Epithelial cell of esophagus (primary cell): ENCODE measurements around the gene MALL.

Source experiments
- DNase-seq: peaks from one replicate; pipeline ENCODE4 v3.0.0; 2010; ENCODE audit warnings: low read depth
- H3K4me3 ChIP-seq: 2 replicates; pipeline ENCODE4 v1.5.1; 2011; ENCODE audit warnings: mild to moderate bottlenecking, low read length, control low read depth
- TF ChIP-seq, protein P1 (sequence below): IDR thresholded peaks from 2 replicates; pipeline ENCODE4 v1.5.1; 2011; ENCODE audit warnings: low read depth, mild to moderate bottlenecking, low read length, control low read depth, inconsistent platforms; ENCODE audit not compliant: insufficient read depth; ENCODE audit errors: missing control alignments

The MALL gene

DNA sequence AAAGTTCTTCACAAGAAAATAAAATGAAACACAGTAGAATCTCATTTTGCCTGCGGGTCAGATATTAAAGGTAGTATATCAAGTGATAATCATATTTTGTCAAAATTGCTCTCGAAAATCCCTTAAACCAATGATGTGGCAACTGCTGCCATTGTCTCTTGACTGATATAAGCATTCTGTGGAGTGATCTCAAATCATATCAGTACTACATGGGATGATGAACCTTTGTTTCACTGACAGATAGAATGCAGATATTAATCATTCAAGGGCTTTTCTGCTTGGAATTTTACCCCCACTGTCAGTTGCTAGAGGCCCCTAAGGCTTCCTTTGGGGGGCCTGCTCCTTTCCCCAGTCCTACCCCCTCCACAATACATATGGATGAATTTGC lies 31.3 kb upstream of the MALL start:
- TF ChIP-seq, protein P1, sequence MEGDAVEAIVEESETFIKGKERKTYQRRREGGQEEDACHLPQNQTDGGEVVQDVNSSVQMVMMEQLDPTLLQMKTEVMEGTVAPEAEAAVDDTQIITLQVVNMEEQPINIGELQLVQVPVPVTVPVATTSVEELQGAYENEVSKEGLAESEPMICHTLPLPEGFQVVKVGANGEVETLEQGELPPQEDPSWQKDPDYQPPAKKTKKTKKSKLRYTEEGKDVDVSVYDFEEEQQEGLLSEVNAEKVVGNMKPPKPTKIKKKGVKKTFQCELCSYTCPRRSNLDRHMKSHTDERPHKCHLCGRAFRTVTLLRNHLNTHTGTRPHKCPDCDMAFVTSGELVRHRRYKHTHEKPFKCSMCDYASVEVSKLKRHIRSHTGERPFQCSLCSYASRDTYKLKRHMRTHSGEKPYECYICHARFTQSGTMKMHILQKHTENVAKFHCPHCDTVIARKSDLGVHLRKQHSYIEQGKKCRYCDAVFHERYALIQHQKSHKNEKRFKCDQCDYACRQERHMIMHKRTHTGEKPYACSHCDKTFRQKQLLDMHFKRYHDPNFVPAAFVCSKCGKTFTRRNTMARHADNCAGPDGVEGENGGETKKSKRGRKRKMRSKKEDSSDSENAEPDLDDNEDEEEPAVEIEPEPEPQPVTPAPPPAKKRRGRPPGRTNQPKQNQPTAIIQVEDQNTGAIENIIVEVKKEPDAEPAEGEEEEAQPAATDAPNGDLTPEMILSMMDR, result no peak
- no peak overlapping the region for H3K4me3 ChIP-seq
- DNase-seq, result no peak

DNA sequence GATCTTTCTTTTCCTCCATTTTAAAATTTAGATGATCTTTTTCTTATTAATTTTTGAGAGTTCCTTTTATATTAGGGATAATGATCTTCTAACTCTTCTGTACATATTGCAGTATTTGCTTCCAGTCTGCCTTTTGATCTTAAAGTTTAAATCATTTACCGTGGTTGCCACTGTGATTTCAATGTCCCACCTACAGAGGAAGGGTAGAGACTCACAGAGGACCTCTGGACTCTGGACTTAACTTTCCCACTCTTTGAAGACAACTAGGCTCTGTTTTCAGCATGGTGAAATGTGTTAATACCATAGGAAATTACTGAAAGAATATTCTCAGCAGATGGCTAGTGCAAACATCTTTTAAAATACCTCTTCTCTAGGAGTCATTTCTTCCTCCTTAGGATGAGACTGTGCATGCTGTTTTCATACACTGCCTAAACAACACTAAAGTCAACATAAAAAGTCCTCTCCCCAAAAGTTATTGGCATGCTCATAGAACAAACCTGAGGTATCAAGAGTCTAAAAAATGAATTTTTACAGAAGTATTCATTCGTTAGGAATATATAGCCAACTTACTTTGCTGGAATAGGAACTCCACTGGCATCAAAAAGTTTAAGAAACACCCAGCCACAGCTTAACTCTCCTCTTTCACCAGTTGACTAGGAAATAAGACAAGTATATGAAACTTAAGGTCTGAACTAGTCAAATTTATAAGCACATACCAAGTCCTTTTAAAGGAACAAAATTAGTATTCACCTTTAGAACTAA lies 30.7 kb upstream of the MALL start:
- DNase-seq, result no peak
- no peak overlapping the region for H3K4me3 ChIP-seq
- TF ChIP-seq, protein P1, result no peak

DNA sequence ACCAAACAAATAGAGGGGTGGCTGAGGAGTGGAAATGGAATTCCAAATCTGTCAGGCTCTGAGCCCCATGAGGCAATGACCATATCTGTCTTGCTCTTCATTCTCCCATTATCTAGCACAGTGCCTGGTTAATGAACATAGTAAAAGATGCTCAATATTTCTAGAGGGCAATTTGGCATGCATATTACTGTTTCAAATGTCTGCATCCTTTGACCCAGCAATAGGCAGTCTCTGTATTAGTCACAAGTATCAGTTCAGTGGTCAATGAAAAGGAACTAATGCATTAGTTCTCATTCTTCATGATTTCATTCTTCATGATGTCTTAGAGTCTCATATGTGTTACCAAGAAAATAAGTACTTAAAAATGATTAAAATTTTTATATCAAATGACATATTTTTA lies 28.4 kb upstream of the MALL start:
- H3K4me3 ChIP-seq, result no peak overlapping the region
- TF ChIP-seq, protein P1, result no peak
- DNase-seq, result no peak

DNA sequence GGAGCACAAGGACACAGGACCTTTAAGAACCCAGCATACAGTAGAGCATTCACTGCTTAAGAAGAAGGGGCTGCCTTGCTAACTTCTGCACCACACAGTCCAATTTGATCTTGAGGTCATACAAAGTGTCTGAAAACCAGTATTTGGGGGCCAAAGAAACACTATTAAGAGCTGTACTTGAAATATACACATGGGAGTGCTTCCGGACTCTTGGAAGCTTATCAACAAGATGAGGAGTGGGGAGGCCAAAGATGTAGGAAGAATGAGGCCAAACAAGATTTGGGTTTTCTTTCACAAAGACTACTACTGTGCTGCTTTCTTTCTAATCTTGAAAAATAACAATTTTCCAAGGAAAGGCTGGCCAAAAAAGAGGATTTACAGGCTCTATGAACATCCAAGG lies 24.8 kb upstream of the MALL start:
- TF ChIP-seq, protein P1, result no peak
- DNase-seq, result no peak

DNA sequence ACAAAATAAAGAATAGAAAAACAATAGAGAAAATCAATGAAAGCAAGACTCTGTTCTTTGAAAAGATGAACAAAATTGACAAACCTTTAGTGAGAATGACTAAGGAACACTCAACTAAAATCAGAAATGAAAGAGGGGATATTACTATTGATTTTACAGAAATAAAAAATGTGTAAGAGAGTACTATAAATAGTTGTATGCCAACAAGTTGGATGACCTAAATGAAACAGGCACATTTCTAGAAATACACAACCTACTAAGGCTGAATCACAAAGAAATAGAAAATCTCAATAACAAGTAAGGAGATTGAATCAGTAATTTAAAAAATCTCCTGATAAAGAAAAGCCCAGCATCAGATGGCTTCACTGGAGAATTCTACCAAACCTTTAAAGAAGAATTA lies 18.4 kb upstream of the MALL start:
- no peak for DNase-seq
- TF ChIP-seq, protein P1, result no peak
- no peak overlapping the region for H3K4me3 ChIP-seq

More for the DNA sequence above, 24.8 kb upstream of the MALL start:
- no peak overlapping the region for H3K4me3 ChIP-seq

DNA sequence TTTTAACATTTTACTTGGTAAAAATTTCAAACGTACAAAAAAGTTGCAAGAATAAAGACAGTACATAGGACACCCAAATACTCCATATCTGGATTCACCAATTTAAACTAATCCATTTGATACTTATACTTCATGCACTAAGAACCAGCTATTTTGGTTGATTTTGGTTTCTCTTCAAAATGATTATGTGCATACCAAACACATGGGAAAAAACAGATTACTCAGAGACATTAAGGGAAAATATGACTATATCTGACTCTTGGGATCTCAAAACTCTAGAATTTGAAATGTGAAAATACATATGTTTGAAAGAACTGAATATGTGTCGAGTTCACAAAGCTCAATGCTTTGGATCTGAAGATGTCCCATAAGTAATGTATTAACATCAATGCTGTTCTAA lies 15.5 kb upstream of the MALL start:
- no peak for DNase-seq
- TF ChIP-seq, protein P1, result no peak
- no peak overlapping the region for H3K4me3 ChIP-seq

DNA sequence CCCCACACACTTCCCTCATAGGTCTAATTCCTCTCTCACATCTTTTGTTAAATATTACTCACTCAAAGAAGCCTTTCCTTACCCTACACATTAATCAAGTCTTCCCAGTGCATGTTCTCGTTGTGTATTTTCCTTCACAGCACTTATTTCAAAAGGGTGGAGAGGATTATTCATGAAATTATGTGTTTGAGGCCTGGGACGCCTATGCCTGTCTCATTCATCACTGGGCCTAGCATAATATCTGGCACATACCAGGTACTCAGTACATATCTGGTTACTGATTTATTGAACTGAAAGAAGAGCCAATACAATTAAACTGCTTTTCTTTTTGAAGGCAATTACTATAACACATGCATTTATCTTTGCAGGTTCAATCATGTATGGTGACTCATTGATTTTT lies 15.1 kb upstream of the MALL start:
- TF ChIP-seq, protein P1, result no peak
- H3K4me3 ChIP-seq, result no peak overlapping the region
- DNase-seq, result no peak
